Kasumi-1 (cell line): Measurements from ENCODE around the gene ZFP90.
"Not testable (repeated sequence)": the region's sequence is repeated elsewhere in the genome, so short reads cannot be mapped to it uniquely, and the experiment has no call there.

Experiments used
- DNase-seq, 2 experiments: peaks; one replicate each; lab custom pipeline; 2025; lab: John Stamatoyannopoulos, UW

Gene ZFP90

DNA sequence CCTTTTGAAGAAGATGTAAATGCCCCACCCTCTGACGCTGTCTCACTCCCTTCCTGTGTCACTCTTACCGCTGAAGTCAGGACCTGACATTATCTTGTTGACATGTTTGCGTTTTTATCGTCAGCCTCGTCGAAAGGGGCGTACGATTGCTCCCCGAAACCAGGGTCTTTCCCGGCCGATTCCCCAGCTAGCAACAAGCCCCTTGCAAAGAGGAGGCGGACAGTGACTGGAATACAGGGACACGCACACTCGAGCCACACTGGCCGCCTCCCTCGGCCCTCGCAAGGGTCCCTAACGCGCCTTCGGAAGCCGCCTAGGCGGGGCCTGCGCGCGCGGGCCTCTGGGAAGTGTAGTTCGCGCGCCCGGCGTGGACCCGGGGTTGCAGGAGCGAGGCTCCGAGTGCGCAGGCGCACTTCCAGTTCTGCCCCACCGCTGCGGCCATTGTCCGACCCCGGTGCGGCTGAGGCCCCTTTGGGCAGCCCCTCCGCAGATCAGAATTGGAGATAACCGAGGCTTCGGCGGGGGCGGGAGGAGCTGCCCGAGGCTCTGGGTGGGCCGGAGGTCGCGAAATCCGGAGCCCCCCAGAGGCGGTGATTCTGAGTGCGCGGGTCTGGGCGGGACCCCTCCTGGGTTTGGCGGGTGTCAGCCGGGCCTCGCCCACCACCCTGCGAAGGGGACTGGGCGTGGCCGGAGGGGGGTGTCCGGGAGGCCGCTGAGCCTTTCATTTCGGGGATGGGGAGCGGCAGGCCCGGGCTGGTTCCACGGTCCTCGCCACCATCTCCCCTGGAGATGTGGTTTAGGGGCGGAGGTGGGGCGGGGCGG, at the start of gene ZFP90:
TSS of gene ZFP90 (plus strand) at position 412 of the 822 bp plus-strand sequence. CDS start 502 bp downstream, outside the sequence.
- DNase-seq = peak; percentile 79 to 81

DNA sequence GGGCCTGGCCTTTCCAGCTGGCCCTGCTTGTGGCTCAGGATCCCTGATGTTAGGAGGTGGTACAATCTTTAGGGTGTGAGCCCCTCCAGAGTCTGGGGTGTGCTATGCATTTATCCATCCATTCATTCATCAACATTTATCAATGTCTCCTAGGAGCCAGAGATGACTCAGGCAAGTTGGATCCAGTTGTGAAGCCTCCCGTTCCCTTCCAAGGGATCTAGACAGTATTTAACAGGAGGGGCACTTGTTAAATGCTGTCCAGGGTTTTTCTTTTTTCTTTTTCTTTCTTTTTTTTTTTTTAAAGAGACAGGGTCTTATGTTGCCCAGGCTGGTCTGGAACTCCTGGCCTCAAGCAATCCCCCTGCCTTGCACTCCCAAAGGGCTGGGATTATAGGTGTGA, 48.7 kb upstream of the ZFP90 start:
- DNase-seq = no peak

GRCh38 chr16:68490829-68491575, 48.1 kb upstream of the ZFP90 start:
- DNase-seq = no peak

- no peak for DNase-seq
Measured at GRCh38 chr16:68491576-68491950, 47.5 kb upstream of the ZFP90 start.

- no peak for DNase-seq
Measured at GRCh38 chr16:68492151-68492542, 46.9 kb upstream of the ZFP90 start.

DNA sequence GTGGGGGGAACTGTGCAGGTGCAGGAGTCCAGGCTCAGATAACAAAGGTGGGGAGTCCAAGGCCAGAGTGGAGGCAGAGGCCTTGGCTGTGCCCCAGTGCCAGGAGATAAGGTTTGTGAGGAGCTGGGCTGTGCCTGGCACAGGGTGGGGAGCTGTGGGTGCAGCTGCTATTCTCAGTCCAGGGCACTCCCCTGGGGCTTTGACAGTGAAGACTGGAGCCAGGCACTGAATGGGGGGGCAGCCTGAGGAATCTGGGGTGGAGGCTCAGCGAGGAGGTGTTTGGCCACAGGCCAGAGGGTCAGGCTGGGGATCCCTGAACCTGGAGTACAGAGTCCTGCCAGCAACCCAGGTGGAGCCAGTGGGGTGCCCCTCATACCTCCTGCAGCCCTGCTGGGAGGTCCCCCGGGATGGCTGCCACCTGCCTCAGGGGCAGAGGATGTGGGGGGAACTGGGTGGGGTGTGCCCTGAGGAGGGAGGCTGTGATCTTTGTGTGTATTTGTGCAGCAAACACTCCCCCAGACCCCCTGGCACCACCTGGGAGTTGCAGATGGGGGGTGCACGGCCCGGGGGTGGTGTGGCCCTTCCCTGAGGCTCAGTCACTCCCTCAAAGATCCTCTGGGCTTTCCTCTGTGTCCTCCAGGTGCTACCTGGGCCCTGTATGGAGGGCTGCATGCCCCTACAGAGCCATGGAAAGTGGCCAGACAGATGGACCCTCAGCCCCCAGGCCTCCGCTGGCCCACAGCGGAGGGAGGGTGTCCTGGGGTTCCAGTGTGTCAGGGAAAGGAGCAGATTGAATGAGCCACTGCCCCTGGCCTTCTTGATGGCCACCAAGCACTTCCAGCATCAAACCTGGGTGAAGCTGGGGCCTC, 46.3 kb upstream of the ZFP90 start:
- no peak for DNase-seq

DNA sequence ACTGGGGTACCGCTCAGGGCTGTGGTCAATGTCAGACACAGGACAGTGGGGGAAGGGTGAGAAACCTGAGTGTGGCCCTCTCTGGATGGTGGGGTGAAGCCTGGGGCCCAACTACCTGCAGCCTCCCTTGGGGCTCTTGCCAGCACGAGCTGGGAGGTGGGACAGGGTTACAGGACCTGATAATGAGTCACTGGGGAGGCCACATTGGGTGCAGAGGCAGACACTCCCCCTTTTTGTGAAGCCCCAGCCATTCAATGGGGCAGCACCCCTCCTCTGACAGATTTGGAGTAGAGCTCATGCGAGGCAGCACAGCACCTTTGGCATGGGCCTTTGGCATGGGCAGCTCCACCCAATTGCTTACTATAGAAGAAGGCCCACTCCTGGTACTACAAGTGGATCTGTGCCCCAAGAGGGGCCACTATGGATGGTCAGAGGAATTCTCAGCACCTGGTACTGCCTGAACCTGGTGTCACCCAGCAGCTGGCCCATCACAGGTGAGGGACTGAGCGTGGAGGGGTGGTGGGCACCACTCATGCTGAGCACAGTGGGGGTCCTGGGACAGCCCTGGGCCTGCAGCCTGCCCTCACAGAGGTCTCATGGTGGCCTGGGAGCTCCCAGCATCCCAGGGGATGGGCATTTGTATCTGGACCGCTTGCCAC, 45.5 kb upstream of the ZFP90 start:
- no peak for DNase-seq

DNA sequence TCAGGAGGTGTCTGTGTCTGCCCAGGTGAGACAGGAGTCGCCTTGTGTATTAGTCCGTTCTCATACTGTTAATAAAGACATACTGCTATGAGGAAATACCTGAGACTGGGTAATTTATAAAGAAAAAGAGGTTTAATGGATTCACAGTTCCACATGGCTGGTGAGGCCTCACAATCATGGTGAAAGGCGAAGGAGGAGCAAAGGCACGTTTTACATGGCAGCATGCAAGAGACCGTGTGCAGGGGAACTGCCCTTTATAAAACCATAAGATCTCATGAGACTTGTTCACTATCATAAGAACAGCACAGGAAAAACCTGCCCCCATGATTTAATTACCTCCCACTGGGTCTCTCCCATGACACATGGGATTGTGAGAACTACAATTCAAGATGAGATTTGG, 44.8 kb upstream of the ZFP90 start:
- DNase-seq = not testable (repeated sequence)

DNA sequence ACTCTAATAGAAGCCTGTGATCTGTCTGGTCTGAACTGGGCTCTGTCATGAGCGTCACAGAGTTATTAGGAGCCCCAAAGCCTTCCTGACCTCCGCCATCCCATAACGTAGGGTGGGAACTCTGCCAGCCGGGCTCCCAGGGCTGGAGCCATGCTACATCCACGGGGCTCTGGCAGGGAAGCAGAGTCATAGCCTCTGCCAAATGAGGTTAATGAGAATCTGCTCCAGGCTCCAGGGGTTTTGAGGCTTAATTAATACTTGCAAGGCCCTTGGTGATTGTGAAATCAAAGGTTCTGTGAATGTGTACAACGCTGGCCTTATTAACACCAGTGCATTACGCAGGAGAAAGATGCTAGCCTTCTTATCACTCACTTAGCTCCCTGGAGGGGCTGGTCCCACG, 42.4 kb upstream of the ZFP90 start:
- no peak for DNase-seq

GRCh38 chr16:68499006-68499405, 40.1 kb upstream of the ZFP90 start:
- DNase-seq = peak; percentile 31 to 38

- no peak for DNase-seq
Measured at GRCh38 chr16:68503334-68503733, 35.8 kb upstream of the ZFP90 start.

- DNase-seq = no peak
Measured at GRCh38 chr16:68504066-68504465, 35.0 kb upstream of the ZFP90 start.

DNA sequence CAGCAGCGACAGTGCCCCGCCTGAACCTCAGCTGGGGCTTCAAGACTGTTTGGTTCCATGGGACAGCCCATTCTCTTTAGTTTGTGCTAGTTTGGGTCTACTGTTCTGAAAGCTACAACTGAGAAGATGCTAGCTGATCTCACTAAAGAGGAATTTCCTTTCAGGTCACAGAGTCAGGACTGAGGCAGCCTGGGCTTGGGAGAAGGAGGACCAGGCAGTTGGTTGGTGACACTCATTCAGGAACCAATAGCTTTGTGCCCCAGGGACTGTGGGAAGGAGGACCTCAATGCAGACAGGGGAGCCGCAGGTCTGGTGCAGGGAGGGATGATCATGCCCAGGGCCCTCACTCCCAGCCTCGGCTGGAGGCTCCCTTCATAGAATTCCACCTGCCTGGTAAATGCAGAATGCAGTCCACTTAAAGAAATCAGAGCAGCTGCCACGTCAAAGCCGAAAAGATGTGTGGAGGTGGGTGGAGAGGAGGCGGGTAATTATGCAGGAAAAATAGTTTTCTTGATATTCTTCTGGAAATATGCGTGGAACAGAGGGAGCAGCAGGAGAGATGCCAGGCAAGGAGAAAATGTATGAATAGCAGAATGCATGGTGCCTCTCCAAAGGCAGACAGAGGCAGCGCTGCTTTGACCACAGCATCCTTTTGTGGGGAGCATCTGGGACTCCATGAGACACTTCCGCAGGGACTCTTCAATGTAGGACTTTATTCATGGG, 32.6 kb upstream of the ZFP90 start:
- no peak for DNase-seq

GRCh38 chr16:68508013-68508412, 31.1 kb upstream of the ZFP90 start:
- no peak for DNase-seq

GRCh38 chr16:68508641-68509240, 30.4 kb upstream of the ZFP90 start:
- DNase-seq = no peak

DNA sequence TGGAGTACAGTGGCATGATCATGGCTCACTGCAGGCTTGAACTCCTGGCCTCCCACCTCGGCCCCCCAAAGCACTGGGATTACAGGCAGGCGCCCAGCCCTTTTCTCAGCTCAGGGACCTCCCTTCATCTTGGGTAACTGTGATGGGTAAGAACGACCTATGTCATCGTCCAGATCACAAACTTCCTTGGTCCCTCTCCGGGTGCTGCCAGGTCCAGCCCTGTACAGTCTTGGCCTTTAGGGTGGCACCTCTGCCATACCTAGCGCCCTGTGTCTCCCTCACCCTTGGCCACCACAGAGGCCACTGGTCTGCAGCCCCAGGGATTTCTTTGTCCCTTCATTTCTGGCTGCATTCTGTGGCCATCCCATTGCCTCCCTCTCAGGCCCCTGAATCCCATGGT, 29.7 kb upstream of the ZFP90 start:
- DNase-seq = no peak

DNA sequence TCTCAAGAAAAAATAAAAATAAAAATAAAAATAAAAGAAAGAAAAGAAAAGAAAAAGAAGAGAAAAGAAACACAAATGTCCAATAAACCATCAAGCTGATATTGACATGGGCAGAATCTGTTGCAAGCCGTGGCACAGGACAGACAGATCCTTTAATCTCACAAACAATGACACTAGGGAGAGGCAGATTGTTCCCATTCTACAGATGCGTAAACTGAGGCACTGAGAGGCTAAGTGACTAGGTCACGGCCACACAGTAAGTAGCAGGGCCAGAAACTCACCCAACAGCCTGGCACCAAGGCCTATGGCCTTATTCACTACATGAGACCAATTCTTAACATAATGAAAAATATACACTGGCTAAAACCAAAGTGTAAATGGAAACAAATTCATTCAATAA, 28.3 kb upstream of the ZFP90 start:
- DNase-seq = no peak

- peak in 1 of 2 experiments; percentile 15 for DNase-seq
Measured at GRCh38 chr16:68512183-68512582, 26.9 kb upstream of the ZFP90 start.

- no peak for DNase-seq
Measured at GRCh38 chr16:68512742-68513141, 26.3 kb upstream of the ZFP90 start.

DNA sequence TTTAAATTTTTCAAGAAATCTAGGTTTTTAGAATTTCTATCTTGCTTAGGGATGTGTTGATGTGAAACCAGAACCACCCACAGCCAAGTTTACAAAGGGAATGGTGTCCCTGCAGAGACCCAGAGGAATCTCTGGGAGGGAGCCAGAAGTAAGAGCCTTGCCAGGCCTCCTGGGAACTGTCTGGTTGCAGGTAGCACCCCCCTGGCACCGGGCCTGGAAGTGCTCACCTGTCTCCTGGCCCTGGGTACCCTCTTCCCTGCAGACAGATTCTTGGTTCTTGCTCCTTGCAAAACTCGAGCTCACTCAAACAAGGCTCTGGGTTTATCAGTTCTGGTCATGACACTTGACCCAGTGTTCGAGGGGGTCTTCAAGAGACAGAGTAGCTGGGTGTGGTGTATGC, 24.6 kb upstream of the ZFP90 start:
- no peak for DNase-seq
